Fibroblast of villous mesenchyme (primary cell): ENCODE results near the gene CREB3L2. TPM values are rescaled to one million over a fixed set of nuclear protein-coding genes. Genes with fewer than 3 reads are reported as not detected.
"Not testable (repeated sequence)": the region's sequence is repeated elsewhere in the genome, so short reads cannot be mapped to it uniquely, and the experiment has no call there.

ENCODE experiments used
- DNase-seq: peaks from one replicate; pipeline ENCODE4 v3.0.0-alpha.2; 2010; ENCODE audit warnings: low read depth
- H3K4me3 ChIP-seq: 2 replicates; pipeline ENCODE4 v1.5.1; 2011; ENCODE audit warnings: low read depth, mild to moderate bottlenecking, low read length
- total RNA-seq: library from RNA; depleted of rRNA; stranded (reverse); fragments of >200 nt; gene quantifications from 2 replicates; pipeline ENCODE4 v1.2.3, GENCODE V29; 2012
- TF ChIP-seq, protein P1 (sequence below): IDR thresholded peaks from 2 replicates; pipeline ENCODE4 v1.5.1; 2012; ENCODE audit warnings: low read depth, mild to moderate bottlenecking, low read length; ENCODE audit not compliant: insufficient read depth

CREB3L2 gene
- total RNA-seq, 1 donor = 33.2 TPM

- peak; percentile 99 for DNase-seq
- TF ChIP-seq, protein P1, sequence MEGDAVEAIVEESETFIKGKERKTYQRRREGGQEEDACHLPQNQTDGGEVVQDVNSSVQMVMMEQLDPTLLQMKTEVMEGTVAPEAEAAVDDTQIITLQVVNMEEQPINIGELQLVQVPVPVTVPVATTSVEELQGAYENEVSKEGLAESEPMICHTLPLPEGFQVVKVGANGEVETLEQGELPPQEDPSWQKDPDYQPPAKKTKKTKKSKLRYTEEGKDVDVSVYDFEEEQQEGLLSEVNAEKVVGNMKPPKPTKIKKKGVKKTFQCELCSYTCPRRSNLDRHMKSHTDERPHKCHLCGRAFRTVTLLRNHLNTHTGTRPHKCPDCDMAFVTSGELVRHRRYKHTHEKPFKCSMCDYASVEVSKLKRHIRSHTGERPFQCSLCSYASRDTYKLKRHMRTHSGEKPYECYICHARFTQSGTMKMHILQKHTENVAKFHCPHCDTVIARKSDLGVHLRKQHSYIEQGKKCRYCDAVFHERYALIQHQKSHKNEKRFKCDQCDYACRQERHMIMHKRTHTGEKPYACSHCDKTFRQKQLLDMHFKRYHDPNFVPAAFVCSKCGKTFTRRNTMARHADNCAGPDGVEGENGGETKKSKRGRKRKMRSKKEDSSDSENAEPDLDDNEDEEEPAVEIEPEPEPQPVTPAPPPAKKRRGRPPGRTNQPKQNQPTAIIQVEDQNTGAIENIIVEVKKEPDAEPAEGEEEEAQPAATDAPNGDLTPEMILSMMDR = no peak
- H3K4me3 ChIP-seq = peak overlapping the region; percentile 36
These were observed 15.5 kb downstream of the CREB3L2 start for GRCh38 chr7:137986252-137987017.

GRCh38 chr7:137985897-137986251 is 16.0 kb downstream of the CREB3L2 start:
- DNase-seq = no peak
- TF ChIP-seq, protein P1 = no peak
- peak overlapping the region; percentile 36 for H3K4me3 ChIP-seq

DNA sequence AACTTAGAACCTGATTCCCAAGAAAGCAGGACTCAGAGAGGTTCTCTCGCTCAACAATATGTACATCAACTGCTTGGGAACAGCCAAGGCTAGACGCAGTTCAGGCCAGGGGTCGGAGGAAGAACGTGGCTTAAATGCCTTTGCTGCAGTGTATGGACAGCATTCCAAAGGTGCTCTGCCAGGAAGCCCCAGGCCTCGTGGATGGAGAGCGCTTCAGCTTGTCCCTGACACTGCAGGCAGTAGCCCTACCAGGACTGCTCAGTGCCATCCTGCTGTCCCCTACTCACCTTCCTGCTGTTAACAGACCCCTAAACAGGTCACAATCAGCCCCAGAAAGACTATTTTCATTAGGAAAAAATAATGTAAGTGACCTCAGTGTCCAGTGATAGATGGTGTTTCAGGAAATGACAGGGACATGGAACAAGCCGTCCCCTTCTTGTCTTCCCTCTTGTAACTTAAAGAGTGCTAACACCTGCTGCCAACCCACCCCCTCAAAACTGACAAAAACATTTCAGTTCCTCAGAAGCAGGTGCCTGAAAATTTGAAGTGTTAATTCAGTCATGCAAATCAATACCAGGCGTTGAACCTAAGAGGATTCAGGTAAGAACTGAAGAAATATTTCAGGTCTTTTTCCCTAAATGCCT is 16.5 kb downstream of the CREB3L2 start:
- DNase-seq = peak; percentile 54

GRCh38 chr7:137984181-137985041 is 17.5 kb downstream of the CREB3L2 start:
- DNase-seq = no peak
- TF ChIP-seq, protein P1 = no peak

More for the DNA sequence above, 16.5 kb downstream of the CREB3L2 start:
- TF ChIP-seq, protein P1 = no peak
- H3K4me3 ChIP-seq = no peak overlapping the region

DNA sequence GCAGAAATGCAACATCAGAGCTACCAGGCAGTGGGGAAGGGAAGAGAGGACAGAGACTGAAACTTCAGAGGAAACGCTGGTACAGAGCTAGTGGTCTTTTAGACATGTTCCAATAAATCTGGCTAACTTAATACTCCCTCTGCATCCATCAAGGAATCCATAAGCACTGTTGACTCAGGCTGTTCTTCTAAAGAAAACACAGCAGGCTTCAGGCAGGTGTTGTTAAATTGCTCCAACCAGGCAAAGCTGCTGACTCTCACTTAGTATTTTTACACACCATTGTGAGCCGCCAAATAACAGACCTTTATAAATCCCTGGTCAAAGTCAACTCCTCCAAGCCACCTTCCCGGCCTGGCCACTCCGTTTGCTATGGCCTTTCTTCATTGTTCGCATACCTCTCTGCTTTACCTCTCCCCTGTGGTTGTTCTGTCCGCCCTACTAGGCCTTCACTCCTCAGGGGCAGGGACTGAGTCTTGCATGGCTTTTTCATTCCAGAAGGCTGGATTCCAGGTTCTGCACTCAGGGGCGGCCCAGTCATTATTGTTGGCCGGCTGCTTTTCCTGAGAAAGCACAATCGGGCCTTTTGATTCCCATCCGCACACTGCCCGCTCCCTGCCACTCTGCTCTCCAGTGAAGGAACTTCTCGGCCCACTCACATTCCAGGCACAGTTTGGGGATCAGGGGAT is 18.4 kb downstream of the CREB3L2 start:
- TF ChIP-seq, protein P1 = no peak
- no peak overlapping the region for H3K4me3 ChIP-seq
- no peak for DNase-seq

More at GRCh38 chr7:137984181-137985041, 17.5 kb downstream of the CREB3L2 start:
- H3K4me3 ChIP-seq = no peak overlapping the region

- not testable (repeated sequence) for DNase-seq, H3K4me3 ChIP-seq
These were observed 19.5 kb downstream of the CREB3L2 start for GRCh38 chr7:137982394-137982793.
